NCI-H510A (cell line): ENCODE measurements around the gene STAB1.

ENCODE experiments used
- DNase-seq: peaks from one replicate; lab custom pipeline; 2025; lab: John Stamatoyannopoulos, UW

Gene STAB1

GRCh38 chr3:52503788-52504424, 8.8 kb downstream of the STAB1 start:
- DNase-seq, result no peak

GRCh38 chr3:52504977-52505376, 9.8 kb downstream of the STAB1 start:
- DNase-seq, result no peak

GRCh38 chr3:52506266-52506966, 11.3 kb downstream of the STAB1 start:
- no peak for DNase-seq

GRCh38 chr3:52507359-52507758, 12.2 kb downstream of the STAB1 start:
- no peak for DNase-seq

- no peak for DNase-seq
These were observed 14.7 kb downstream of the STAB1 start for GRCh38 chr3:52509753-52510328.

- DNase-seq, result no peak
These were observed 16.4 kb downstream of the STAB1 start for GRCh38 chr3:52511509-52511908.

- DNase-seq, result no peak
These were observed 17.0 kb downstream of the STAB1 start for GRCh38 chr3:52512105-52512504.

GRCh38 chr3:52512727-52513126, 17.6 kb downstream of the STAB1 start:
- no peak for DNase-seq

GRCh38 chr3:52513281-52513680, 18.1 kb downstream of the STAB1 start:
- no peak for DNase-seq

- no peak for DNase-seq
These were observed 19.4 kb downstream of the STAB1 start for GRCh38 chr3:52514576-52514975.

GRCh38 chr3:52515192-52515591, 20.1 kb downstream of the STAB1 start:
- no peak for DNase-seq

- DNase-seq, result no peak
These were observed 21.5 kb downstream of the STAB1 start for GRCh38 chr3:52516509-52517195.

GRCh38 chr3:52517796-52518722, 22.9 kb downstream of the STAB1 start:
- DNase-seq, result no peak

GRCh38 chr3:52518723-52519444, 23.7 kb downstream of the STAB1 start:
- no peak for DNase-seq

- no peak for DNase-seq
These were observed 24.5 kb downstream of the STAB1 start for GRCh38 chr3:52519445-52520140.

GRCh38 chr3:52520141-52520667, 25.1 kb downstream of the STAB1 start:
- no peak for DNase-seq

- DNase-seq, result no peak
These were observed 25.8 kb downstream of the STAB1 start for GRCh38 chr3:52520716-52521487.

GRCh38 chr3:52521488-52521824, 26.3 kb downstream of the STAB1 start:
- DNase-seq, result no peak

GRCh38 chr3:52521881-52522650, 26.9 kb downstream of the STAB1 start:
- no peak for DNase-seq
